Measurements from ENCODE around the gene PLPPR1.

DNA sequence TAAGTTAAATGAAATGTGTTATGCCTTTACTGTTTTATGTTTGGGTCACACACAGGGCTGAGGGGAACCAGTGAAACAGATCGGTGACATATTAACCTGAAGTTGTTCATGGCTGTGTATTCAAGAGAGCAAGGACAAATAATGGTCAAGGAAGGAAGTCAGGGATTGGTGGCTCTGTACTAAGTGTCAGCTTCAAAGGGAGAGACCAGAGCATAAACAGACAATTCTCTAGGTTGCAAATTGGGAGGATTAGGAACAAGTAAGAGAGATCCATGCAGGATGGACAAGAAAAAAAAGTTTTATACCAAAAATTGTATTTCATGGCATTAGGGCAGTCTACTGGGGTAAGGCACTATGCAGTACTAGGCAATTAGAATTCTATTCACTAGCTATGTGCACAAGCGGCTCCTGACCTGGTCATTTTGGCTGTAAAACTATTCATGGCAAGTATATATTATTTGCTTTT, 156.3 kb downstream of the PLPPR1 start:
- no peak for TF ChIP-seq TAF1 (IDR thresholded peaks at IDR 0.05; ENCODE audit: borderline replicate concordance, low read depth, low read length)
- TF ChIP-seq POLR2AphosphoS5 (IDR thresholded peaks at IDR 0.05; ENCODE audit: low read depth, low read length), result no peak
- TF ChIP-seq, protein P1, sequence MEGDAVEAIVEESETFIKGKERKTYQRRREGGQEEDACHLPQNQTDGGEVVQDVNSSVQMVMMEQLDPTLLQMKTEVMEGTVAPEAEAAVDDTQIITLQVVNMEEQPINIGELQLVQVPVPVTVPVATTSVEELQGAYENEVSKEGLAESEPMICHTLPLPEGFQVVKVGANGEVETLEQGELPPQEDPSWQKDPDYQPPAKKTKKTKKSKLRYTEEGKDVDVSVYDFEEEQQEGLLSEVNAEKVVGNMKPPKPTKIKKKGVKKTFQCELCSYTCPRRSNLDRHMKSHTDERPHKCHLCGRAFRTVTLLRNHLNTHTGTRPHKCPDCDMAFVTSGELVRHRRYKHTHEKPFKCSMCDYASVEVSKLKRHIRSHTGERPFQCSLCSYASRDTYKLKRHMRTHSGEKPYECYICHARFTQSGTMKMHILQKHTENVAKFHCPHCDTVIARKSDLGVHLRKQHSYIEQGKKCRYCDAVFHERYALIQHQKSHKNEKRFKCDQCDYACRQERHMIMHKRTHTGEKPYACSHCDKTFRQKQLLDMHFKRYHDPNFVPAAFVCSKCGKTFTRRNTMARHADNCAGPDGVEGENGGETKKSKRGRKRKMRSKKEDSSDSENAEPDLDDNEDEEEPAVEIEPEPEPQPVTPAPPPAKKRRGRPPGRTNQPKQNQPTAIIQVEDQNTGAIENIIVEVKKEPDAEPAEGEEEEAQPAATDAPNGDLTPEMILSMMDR (IDR thresholded peaks at IDR 0.05), result no peak
- no peak for TF ChIP-seq GABPA (IDR thresholded peaks at IDR 0.05; ENCODE audit: low read depth)
- no peak for TF ChIP-seq GATA2 (CRISPR knock-in tag; IDR thresholded peaks at IDR 0.05)
- TF ChIP-seq EZH2phosphoT487 (IDR thresholded peaks at IDR 0.05; ENCODE audit: borderline replicate concordance, low read depth), result no peak
- TF ChIP-seq, protein P2, sequence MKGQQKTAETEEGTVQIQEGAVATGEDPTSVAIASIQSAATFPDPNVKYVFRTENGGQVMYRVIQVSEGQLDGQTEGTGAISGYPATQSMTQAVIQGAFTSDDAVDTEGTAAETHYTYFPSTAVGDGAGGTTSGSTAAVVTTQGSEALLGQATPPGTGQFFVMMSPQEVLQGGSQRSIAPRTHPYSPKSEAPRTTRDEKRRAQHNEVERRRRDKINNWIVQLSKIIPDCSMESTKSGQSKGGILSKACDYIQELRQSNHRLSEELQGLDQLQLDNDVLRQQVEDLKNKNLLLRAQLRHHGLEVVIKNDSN (IDR thresholded peaks at IDR 0.05; ENCODE audit: borderline replicate concordance, low read depth), result no peak
- no peak for TF ChIP-seq NRF1 (IDR thresholded peaks at IDR 0.05; ENCODE audit: low read depth, low read length)
- no peak for TF ChIP-seq YY1 (IDR thresholded peaks at IDR 0.05; ENCODE audit: low read depth)
